Hippocampal formation (tissue), 2 donors: ENCODE data around the gene DNHD1.
A peak's percentile ranks its signal among the peaks of the same experiment; 100 is the strongest.

Source experiments
- DNase-seq, 2 donors: peaks; one replicate each; lab custom pipeline; 2025; lab: John Stamatoyannopoulos, UW

Gene DNHD1

DNA sequence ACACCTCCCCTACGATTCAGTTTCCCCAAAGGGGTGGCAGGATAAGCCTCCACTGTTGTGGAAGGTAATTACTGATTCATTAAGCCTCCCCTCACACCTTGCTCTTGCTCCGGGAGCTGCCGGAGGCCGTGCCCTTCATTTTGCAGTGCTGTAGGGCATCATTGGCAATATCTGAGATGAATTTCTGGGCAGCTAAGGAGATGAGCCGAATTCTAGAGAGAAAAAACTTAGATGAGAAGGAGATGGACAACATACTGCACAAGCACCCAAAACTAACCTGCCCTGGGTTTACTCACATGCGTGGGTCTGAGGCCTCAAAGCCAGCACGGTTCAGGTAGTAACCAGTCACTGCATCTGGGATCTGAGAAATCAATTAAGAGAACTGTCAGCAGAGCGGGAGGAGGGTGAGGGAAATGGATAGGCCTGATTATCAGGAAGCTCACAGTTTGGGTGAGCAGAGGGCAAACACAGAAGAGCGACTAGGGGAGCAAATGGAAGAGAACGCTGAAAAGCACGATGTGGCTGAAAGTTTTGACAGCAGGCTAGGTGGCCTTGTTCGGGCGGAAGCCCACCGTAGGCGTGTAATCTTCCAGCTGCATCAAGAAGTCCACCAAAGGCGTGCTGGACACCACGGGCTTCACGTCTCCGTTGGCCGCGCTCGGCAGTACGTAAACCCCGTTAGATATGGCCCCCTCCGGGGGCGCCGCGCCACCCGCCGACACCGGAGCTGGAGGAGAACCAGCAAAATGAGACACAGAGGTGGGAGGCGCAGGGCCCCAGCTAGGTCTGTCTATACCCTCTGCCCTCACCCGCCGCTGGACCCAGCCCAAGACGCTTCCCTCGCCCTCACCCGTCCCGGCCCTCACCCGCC is 114.2 kb downstream of the DNHD1 start:
- DNase-seq: no peak

DNA sequence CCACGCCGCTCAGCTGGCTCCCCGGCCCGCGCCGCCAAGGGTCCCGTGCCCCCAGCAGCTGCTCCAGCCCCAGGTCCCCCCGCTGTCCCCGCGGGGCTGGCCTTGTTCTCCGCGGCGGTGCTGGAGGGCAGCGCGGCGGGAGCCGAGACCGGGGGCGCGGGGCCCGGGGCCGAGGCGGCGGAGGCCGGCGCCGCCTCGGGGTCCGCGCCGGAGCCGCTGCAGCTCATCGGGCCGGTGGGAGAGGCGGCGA is 114.8 kb downstream of the DNHD1 start:
- DNase-seq: no peak

DNA sequence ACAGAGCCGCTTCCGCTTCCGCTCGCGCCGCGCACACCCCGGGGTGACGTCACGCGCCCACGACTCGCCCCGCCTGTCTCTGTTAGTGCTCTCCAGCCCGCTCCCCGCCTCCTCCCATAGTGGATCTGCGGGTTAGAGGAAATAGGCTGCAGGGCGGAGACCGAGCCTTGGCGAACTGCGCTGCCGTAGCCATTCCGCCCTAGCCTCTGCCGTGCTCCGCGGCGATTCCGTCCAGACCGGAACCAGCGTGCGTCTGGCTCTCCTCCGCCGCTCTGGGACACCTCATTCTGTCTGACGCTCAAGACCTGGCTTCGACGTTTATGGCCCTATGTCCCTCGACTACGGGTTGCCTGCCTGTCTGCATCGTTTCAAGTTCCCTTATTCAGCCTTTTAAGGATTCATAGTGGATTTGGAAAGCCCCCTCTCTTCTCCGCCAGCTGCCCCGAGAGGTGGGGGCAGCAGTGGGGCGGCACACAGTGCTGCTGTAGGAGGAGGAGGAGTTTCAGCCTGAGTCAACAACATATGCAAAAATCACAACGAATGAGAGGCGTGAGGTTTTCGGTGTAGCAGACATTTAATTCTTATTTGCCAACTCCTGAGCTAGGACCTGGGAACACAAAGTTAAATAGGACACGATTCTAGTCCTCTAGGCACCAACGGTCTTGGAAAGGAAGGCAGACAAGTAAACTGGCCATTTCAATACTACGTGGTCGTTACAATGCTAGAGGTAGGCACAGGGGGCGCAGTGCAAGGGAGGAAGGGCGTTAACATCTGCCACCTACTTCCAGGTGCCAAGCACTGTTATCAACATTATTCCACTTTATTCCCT is 115.3 kb downstream of the DNHD1 start, which contains the start of gene TAF10:
Gene TAF10 (minus strand): TSS at position 4 of the 829 bp plus-strand sequence. CDS start 27 bp downstream, outside the sequence.
- DNase-seq: peak; percentile 90 to 92

DNA sequence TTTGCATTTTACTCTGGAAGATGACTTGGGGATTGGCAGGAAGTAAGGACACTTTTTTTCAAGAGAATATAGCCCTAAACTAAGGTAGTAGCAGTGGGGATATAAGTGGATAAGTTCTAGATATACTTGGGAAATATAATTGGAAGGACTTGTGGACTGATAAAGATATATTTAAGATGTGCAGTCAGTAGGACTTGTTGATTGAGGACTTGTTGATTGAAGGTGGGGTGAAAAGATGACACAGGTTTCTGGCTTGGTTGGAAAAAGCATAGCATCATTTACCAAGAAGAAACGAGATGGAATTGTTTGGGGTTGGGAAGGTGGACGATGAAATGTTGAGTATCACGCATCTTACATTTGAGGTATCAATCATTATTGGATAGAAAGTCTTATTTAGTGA is 116.4 kb downstream of the DNHD1 start:
- no peak for DNase-seq

DNA sequence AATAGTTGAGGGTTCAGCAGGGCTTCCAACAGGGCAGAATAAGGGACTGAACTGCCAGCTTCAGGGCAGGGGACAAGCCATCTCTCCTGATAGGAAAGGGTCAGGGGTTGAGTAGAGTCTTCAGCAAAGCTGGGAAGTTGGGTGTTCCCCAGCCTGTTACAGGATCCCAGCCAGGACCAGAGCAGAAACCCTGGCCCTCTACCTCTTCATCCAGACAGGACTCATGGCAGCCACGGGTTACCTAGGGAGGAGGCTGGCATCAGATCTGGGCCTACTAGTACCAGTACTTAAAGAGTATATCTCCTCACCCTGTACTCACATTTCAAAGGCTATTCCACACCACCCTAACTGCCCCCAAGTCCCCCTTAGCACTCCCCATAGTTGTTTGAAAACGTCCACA is 117.4 kb downstream of the DNHD1 start:
- no peak for DNase-seq

DNA sequence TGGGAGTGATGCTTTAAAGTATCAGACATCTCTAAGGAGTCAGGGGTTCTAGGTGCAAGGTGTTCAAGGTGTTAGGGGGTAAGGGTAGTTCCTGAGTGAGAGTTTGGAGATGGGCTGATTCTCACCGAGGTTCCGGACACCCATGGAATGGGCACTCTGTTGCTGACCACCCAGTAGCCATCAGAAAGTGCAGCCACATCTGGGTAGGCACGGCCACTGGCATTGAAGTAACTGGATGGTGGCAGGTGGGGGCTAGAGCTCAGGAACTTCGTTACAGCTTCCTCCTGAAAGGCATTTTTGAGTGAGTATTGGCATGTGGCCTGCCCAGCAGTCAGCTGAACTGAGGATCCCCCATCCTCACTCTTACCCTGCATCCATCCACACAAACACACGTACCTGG is 118.0 kb downstream of the DNHD1 start:
- DNase-seq: no peak

DNA sequence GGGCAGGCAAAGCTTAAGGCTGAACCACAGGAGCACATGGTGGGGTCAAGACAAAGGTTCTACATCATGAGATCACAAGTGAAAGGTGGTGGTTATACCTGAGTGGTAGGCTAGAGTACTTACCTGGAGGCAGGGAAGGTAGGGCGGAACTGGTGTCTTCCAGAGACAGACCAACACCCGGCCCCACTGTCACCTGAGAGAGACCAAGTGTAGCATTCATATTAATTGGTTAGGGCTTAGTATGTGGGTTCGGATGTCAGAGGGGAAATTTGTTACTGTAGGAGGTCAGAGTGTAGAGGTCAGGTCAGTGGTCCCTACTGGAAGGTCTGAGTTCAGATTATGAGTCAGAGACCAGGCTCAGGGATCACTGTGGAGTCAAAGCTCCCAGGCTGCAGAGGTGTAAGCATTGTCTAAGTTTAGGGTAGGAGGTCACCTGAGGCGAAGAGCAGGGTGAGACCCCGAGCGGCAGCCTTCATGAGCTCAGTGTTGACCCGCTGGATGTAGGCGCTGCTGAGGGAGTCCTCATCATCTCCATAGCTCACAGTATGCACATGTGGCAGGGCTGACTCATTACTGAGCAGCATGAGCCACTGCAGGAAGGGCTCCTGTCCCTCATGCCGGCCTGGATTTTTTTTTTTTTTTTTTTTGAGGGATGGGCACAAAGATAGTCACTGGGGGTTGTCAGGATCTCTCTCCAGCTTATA is 119.0 kb downstream of the DNHD1 start:
- DNase-seq: no peak

DNA sequence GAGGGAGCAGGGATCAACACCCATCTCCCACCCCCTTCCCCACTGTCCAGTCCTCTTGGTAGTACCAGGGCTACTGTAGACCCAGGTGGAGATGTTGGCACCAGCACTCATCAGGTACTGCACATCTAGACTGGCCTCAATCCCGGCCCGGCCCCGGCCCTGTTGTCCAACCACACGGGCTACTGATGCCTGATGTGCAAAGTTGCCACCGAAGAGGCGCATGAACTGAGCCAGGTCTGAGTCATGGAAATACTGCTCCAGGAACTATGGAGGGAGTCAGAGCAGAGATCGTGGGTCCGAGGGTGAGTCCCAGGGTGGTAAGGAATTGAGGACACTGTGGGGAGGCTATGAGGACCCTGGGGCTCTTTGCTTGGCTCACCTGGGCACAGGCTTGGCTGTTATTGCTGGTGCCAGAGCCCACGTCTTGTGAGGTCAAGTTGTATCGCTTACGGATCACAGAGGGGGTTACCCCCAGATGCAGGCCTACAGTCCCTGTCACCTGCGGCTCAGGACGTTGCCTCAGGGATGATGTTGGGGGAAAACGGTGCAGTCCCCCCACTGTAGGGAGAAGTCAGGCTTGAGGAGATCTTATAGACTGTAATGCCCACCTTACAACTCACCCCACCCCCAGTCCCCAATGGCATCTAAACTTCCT is 119.6 kb downstream of the DNHD1 start:
- no peak for DNase-seq

DNA sequence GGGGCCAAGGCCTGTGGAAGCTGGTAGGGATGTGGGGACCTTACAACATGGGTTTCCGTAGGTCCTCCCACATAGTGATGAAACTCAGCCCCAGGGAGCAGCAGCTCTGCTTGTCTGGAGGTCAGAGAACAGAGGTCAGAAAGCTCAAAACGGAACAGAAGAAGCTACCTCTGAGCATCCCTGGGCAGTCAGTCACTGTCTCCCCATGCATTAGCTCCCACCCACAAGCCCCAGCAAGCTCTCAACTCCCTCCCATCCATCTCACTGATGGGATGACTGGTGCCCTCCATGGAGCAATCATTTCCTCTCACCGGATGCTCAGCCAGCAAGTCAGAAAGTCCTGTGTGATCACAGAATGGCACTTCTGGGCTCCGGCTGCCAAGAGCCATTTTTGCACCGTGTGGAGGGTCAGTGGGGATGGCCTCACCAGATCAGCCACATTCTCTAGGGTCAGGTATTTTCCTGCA is 120.3 kb downstream of the DNHD1 start:
- DNase-seq: no peak

DNA sequence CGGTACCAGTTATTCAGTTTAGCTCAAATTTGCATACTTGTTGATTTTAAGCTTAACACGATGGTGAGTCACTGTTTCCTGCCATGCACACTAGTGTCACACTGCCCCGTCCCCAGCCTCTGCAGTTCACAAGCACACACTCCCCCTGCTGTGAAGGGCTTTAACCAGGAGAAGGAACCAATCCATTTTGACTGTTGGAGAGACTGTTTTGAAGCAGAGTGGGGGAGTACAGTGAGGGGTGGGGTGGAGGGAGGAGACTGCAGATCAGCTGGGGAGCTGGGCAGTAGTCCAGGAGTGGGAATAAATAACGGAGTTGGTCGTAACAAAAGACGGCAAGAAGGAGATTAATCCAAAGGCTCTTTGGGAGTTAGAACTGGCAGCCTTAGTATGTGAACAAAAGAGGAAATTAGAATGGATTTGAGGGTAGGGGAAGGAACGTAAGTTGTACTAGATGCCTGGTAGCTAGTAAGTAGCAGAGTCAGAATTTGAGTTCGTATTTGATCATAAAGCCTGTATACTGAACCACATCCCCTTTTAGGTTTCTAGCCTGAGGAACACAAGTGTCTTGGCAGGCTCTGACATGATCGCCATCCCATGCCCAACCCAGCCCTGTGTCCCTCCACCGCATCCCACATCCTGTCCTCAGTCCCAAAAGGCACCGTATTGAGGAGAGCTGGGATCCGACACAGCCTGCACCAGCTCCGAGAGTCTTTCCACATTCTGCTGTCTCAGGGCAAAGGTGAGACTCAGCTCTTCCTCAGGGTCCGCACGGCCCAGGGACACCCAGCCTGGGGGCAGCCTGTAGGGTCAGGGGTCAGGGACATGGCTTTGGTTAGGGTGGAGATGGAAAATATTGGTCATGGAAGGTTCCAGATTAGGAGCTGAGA is 121.3 kb downstream of the DNHD1 start:
- DNase-seq: peak; percentile 52 to 68

DNA sequence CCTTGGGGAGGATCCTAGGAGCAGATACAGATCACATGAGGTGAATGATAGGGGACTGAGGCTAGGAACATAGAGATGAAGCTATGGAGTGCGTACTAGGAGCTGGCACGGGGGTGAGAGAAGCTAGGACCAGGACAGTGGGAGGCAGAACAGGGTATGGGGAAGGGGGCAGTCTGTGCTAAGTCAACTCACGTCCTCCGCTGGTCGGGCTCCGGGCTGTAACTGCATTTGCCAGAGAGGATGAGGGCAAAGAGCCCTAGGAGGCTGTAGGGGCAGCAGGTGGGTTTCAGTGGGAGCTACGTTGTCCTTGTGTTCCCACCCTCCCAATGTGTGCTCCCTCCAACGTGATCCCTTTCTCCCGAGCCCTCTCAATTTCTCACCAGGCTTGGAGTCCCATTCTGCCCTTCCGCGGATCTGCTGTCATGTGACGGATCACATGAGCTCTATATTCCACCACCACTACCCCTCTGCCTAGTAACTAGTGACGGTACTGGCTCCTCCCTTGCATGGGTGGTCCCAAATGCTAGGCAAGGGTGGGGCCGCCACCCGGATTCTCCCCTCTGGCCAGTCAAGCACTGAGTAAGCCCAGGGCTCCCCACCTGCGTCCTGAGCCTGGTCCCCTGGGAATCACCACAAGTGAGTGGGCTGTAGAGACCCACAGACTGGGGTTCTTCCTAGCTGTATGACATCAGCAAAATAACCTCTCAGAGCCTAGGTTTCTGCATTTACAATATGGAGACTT is 122.1 kb downstream of the DNHD1 start, which contains the start of gene TPP1:
Gene TPP1 (minus strand): TSS at position 419 of the 742 bp plus-strand sequence. CDS start 22 bp downstream, at position 397.
- DNase-seq: peak; percentile 90 to 98

DNA sequence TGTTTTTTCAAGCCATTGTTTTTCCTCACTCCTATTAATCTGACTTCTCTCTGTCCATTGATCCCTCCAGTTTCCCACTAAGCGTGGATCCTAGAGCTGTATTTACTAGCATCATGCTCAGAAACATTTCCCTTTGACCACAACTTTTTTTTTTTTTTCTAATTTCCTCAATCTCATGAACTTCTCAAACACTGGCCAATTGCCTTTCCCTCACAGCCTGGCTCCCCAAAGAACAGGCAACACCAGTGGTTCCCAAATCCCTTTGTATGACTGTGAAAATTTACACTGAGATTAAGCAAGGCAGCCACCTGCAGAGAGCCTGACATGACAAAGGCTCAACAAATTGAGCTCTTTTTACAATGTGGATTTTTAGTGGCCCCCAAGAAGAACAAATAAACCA is 123.6 kb downstream of the DNHD1 start:
- no peak for DNase-seq
